ENCODE results near the gene BIRC5.

BIRC5 gene

GRCh38 chr17:78226759-78227454 is 12.9 kb downstream of the BIRC5 start:
- TF ChIP-seq GATA3 (IDR thresholded peaks at IDR 0.05; ENCODE audit: low read depth, low read length) (no peak), GATA2 (IDR thresholded peaks at IDR 0.05; ENCODE audit: low read depth, low read length) (no peak)

DNA sequence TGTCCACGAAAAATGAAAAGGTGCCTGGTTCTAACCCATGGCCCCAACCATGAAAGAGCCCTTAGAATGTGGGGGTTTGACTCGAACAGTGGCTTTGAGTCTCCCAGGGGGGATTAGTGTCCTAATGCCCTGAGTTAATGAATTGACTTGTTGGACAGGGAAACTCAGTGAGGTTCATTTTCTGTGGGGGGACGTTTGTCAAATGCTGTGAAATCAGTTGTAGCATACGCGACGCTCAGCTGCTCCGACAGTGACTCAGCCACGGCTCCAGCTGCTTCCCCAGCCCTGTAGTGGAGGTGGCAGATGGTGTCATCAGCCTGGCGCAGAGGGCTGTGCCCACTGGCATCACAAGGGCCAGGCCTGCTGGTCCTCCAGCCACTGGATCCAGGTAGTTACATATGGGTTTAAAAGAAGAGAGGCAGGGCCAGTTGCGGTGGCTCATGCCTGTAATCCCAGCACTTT is 13.4 kb downstream of the BIRC5 start:
- no peak for TF ChIP-seq GATA2 (IDR thresholded peaks at IDR 0.05; ENCODE audit: low read depth, low read length)

GRCh38 chr17:78228176-78228575 is 14.1 kb downstream of the BIRC5 start:
- TF ChIP-seq GATA2 (IDR thresholded peaks at IDR 0.05; ENCODE audit: low read depth, low read length), result no peak

- TF ChIP-seq GATA2 (IDR thresholded peaks at IDR 0.05; ENCODE audit: low read depth, low read length) (no peak), GATA3 (IDR thresholded peaks at IDR 0.05; ENCODE audit: low read depth, low read length) (no peak)
These were observed 16.4 kb downstream of the BIRC5 start for GRCh38 chr17:78230252-78230962.

DNA sequence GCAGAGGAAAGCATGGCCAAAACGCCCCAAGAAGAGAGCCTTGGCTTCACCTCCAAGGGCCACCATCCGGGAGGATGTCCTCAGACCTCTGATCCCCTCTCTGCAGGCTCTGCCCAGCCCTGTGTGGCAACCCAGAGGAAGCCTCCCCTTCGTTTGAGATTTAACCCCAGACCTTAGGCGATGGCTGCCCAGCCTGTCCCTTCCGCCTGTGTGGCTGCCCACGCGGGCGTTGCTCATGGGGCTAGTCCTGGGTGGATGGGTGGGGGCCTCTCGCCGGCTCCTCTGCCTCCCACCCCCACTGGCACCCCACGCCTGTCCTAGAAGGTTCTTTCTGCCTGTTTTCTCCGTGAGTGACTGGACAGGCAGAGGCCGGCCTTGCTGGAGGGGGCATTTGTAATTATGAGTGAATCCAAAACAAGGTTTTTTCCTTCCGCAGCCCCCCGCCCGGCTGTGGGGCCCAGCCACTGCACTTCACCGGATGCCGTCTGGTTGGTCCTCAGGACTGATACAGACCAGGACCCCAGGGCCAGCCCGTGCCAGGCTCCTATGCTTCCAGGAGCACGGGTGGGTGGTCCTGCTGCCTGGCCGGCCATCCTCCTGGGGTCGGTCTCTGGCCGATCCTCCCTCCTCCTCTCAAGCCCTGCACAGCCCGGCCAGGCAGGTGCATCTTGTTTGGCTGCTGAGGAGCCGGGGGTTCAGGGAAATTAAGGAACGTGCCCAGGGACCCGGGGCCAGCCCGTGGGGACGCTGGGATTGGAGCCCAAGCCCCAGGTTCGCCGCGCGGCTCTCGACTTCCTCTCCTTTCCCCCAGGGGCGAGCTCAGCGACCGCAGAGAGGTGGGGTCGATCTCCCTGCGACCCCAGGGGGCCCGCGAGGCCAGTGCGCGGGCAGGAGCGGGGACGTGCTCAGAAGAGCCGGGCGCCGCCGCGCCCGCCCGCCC is 17.2 kb downstream of the BIRC5 start, which contains the start of gene TMEM235:
TMEM235 (plus strand) TSS at position 636 of the 940 bp plus-strand sequence. CDS start 393 bp downstream, outside the sequence.
- TF ChIP-seq GATA3 (IDR thresholded peaks at IDR 0.05; ENCODE audit: low read depth, low read length), result no peak
- TF ChIP-seq GATA2 (IDR thresholded peaks at IDR 0.05; ENCODE audit: low read depth, low read length), result no peak

DNA sequence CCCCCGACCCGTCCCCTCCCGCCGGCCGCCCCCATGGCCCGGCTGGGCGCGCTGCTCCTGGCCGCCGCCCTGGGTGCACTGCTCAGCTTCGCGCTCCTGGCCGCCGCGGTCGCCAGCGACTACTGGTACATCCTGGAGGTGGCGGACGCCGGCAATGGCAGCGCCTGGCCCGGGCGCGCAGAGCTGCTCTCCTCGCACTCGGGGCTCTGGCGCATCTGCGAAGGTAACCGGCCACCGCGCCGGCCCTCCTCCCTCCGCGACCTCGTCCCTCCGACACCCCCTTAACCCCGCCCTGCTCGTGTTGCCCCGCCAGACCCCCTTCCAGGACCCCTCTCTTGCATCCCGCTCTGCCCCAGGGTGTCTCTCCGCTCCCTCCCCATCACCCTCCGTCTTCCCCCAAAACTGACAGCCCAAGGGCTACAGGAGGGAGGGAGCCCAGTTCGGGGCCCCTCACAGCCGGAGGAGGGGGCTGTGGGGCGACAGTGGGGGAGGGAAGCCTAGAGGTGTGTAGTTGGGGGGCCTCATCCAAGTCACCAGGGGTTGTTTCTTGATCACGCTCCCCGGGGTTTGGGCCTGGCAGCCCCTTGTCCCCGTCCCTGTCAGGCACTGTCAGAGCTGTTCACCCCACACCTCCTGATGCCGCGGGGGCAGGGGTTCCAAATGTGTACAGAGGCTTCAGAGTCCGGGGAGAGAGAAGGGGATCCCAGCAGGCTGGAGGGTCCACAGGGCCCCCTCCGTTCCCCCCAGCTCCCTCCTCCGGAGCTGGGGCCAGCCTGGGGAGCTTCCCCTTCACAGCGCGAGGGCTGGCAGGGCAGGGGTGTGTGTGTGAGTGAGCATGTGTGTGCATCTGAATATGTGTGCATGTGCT is 18.2 kb downstream of the BIRC5 start:
- no peak for TF ChIP-seq GATA3 (IDR thresholded peaks at IDR 0.05; ENCODE audit: low read depth, low read length)
- no peak for TF ChIP-seq GATA2 (IDR thresholded peaks at IDR 0.05; ENCODE audit: low read depth, low read length)

- TF ChIP-seq GATA3 (IDR thresholded peaks at IDR 0.05; ENCODE audit: low read depth, low read length), result no peak
- no peak for TF ChIP-seq GATA2 (IDR thresholded peaks at IDR 0.05; ENCODE audit: low read depth, low read length)
These were observed 18.8 kb downstream of the BIRC5 start for GRCh38 chr17:78232859-78233173.

GRCh38 chr17:78233678-78234077 is 19.6 kb downstream of the BIRC5 start:
- TF ChIP-seq GATA2 (IDR thresholded peaks at IDR 0.05; ENCODE audit: low read depth, low read length) (no peak), GATA3 (IDR thresholded peaks at IDR 0.05; ENCODE audit: low read depth, low read length) (no peak)

DNA sequence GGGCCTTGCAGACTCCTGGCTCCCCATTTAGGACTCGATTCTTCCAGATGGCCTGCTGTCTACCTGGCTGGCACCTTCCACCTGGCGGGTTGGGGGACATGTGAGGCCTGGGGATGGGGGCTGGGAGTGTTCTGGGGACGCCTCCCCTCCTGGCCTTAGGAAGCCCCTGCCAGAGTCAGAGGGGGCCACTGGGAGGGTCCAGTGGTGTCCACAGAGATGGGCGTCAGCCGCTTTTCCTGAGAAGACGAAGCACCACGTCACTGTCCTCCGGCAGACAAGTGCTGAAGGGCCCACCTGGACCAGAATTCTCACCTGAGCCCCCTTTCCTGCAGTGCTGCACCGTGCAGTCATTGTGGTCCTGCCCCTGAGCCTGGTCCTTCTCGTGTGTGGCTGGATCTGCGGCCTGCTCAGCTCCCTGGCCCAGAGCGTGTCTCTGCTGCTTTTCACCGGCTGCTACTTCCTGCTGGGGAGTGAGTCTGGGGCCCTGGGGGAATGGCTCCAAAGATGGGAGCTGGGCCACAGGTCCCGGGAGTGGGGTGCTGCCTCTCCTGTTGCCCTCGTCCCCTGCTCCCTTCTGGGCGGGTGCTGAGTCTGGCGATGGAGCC is 20.3 kb downstream of the BIRC5 start:
- no peak for TF ChIP-seq GATA2 (IDR thresholded peaks at IDR 0.05; ENCODE audit: low read depth, low read length)
- TF ChIP-seq GATA3 (IDR thresholded peaks at IDR 0.05; ENCODE audit: low read depth, low read length), result no peak

DNA sequence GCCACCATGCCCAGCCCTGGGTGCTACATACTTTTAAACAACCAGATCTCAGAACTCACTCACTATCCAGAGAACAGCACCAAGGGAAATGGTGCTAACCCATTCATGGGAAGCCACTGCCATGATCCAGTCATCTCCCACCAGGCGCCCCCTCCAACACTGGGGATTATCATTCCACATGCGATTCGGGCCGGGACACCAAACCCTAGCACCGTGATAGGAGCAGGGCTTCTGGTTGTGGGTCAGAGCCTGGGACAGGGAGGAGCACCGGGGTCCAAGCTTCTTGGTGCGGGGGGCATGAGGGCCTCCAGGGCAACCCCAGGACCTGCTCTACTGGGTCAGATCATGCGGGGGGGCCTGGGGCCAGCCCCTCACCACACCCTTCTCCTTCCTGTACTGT is 21.8 kb downstream of the BIRC5 start:
- TF ChIP-seq GATA2 (IDR thresholded peaks at IDR 0.05; ENCODE audit: low read depth, low read length) (no peak), GATA3 (IDR thresholded peaks at IDR 0.05; ENCODE audit: low read depth, low read length) (no peak)

- TF ChIP-seq GATA3 (IDR thresholded peaks at IDR 0.05; ENCODE audit: low read depth, low read length) (no peak), GATA2 (IDR thresholded peaks at IDR 0.05; ENCODE audit: low read depth, low read length) (no peak)
These were observed 22.5 kb downstream of the BIRC5 start for GRCh38 chr17:78236362-78237127.

DNA sequence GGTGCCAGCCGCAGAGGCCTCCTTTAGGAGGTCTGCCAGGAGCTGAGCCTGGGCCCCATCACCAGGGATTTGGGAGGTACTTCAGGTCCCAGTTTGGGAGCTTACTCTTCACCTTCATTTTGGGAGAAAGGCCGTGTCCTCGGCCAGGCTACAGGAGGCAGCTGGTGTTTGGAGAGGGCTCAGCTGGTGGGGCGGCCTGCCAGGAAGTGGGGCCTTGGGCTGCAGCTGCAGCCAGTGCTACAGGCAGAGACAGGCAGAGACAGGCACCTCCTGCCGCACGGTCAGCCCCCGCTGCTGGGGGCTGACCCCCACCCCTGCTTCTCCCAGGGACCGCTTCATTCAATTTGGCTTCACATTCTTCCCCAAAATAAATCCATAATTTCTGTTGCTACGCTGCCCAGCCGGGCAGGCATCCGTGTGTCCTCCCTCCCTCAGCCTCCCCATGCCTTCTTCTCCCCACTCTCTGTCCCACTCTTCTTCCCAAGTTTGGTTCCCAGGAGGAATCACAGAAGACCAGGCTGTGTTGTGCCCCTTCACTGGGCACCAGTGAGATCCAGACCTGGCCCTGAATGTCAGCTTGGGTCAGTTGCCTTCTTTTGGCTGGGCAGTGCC is 23.5 kb downstream of the BIRC5 start:
- no peak for TF ChIP-seq GATA2 (IDR thresholded peaks at IDR 0.05; ENCODE audit: low read depth, low read length)
- TF ChIP-seq GATA3 (IDR thresholded peaks at IDR 0.05; ENCODE audit: low read depth, low read length), result no peak
